Measurements from ENCODE around the gene SUMO4.

GRCh38 chr6:149395185-149395584 is 4.9 kb upstream of the SUMO4 start:
- no peak for TF ChIP-seq CTCF (IDR thresholded peaks at IDR 0.05 in 4 of 5, conservative IDR thresholded peaks at IDR 0.05 in 1 of 5)
- no peak for TF ChIP-seq POLR2A (IDR thresholded peaks at IDR 0.05)

Data from gastrocnemius medialis (tissue), 4 donors.